Measurements from ENCODE around the gene ACP7. TPM values are rescaled to one million over a fixed set of nuclear protein-coding genes. Genes with fewer than 3 reads are reported as not detected.

ACP7 gene
- total RNA-seq, 1 donor from 2014 or later, result not detected

DNA sequence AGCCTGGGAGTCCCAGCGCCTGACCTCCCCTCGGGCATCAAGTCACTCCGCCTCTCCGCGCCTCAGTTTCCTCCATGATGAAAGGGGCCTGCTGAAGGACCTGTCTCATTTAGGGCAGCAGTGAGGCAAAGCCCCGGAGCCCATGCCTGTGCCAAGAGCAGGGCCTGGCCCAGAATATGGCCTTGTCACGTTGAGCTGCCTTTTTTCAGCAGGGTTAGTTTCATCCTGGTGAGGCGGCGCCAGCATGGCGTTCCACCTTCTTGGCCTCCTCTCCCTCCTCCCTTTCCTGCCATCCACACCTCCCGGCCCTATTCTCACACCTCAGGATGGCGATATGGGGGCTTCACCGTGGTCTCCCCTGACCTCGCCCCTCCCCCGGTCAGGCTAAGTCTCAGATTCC, 71.6 kb downstream of the ACP7 start:
- no peak for ATAC-seq
- no peak for DNase-seq (ENCODE audit: missing footprints)
- intact Hi-C loops (cut with DNase I), result no loop called here

- ATAC-seq, result no peak
- DNase-seq (ENCODE audit: missing footprints), result no peak
- intact Hi-C loops (cut with DNase I), result no loop called here
Observed at GRCh38 chr19:39156326-39157230, 72.4 kb downstream of the ACP7 start.

DNA sequence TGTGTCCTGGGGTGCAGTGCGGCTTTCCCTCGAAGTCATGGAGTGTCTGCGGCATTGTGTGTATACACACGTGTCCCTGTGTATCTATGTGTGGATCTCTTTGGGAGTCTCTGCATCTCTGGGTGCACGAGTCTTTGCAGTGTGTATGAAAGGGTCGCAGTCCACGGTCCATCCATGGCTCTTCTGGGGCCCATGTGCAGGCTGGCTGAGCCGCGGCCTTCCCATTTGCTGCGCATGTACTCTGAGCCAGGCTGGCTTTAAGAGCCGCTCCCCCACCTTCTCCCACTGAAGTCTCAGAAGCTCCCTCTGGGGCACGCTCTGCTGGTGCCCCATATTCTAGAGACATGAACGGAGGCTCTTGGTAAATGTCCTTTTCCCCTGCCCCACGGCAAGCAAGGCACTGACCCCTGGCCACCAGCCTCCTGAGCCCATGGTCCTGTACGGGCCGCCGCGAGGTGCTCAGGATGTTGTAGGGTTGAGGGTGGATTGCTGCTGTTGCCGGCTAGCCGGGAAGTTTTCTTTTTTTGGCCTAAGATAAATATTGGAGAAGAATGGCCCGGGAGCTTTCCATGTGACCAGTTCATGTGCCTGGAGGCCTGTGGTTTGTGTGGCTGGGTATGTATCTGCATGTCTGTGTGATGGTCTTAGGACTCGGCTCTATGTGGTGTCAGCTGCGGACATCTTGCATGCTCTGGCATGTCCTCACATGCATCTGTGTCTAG, 73.3 kb downstream of the ACP7 start:
- ATAC-seq (no peak), DNase-seq (ENCODE audit: missing footprints) (no peak)
- intact Hi-C loops (cut with DNase I), result no loop called here

GRCh38 chr19:39157997-39158389, 73.8 kb downstream of the ACP7 start:
- intact Hi-C loops (cut with DNase I), result no loop called here
- DNase-seq (ENCODE audit: missing footprints), result no peak

DNA sequence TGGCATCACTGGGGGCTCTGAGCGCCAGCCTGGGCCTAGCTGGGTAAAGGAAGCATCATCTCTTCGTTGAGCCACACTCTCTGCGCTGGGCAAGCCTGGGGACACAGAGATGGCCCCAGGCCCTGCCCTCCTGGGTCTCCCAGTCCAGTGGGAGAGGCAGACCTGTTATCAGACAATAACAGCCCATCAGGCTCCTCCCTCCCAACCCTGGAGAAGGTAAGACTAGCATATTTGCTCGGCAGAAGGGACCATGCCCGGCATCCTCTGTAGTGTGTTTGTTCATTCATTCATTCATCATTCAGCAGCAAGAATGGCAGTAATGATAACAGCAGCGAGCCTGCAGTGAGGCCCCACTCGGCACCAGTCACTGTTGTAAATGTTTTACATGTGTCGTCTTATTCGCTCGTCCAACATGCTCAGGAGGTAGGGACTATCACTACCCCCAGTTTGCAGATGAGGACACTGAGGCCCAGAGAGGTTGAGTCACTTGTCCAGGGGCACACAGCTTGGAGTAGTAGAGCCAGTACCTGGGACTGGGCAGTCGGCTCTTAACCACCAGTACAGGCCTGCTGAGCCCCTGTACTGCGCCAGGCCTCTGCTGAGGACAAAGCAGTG, 74.6 kb downstream of the ACP7 start:
- DNase-seq (ENCODE audit: missing footprints) (no peak), ATAC-seq (no peak)
- intact Hi-C loops (cut with DNase I), result no loop called here

More at GRCh38 chr19:39157997-39158389, 73.8 kb downstream of the ACP7 start:
- ATAC-seq, result no peak

DNA sequence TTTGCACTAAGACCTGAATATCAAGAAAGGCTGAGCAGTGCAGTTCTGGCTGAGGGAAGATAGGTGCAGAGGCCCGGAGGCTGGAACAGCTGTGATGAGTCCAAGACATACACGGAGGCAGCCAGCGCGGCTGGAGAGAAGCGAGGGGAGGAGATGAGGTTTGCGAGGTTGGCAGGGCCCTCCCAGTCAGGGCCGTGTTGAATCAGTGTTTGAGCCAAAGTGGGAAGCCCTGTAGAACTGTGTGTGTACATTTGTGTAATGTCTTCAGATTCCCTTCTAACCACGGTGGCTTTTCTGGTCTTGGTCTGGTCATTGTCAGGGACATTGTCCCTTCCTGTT, 76.3 kb downstream of the ACP7 start:
- intact Hi-C loops (cut with DNase I), result no loop called here
- DNase-seq (ENCODE audit: missing footprints) (no peak), ATAC-seq (peak; percentile 66)

Other genes starting within 250 kb of the ACP7 start
- 184 TPM for gene HNRNPL, start 234.4 kb upstream of the ACP7 start, total RNA-seq
- gene RINL, start 206.1 kb upstream of the ACP7 start, total RNA-seq, result 4.1 TPM
- 99.8 TPM for gene SIRT2, start 184.8 kb upstream of the ACP7 start, total RNA-seq
- 17.9 TPM for gene NFKBIB, start 184.4 kb upstream of the ACP7 start, total RNA-seq
- not detected for gene CCER2, start 172.2 kb upstream of the ACP7 start, total RNA-seq
- gene SARS2, start 153.6 kb upstream of the ACP7 start, total RNA-seq, result 16.0 TPM
- gene MRPS12, start 153.4 kb upstream of the ACP7 start, total RNA-seq, result 67.9 TPM
- gene FBXO17, start 108.6 kb upstream of the ACP7 start, total RNA-seq, result 2.3 TPM
- gene FBXO27, start 51.8 kb upstream of the ACP7 start, total RNA-seq, result 15.1 TPM
- 16.2 TPM for gene PAK4, start 41.4 kb downstream of the ACP7 start, total RNA-seq
- gene NCCRP1, start 112.6 kb downstream of the ACP7 start, total RNA-seq, result not detected
- not detected for gene SYCN, start 119.9 kb downstream of the ACP7 start, total RNA-seq
- gene IFNL3, start 160.6 kb downstream of the ACP7 start, total RNA-seq, result not detected
- gene IFNL4, start 164.5 kb downstream of the ACP7 start, total RNA-seq, result not detected
- not detected for gene IFNL2, start 184.0 kb downstream of the ACP7 start, total RNA-seq
- not detected for gene IFNL1, start 212.0 kb downstream of the ACP7 start, total RNA-seq
- gene LRFN1, start 236.5 kb downstream of the ACP7 start, total RNA-seq, result 0.41 TPM

Data from Right ventricle myocardium inferior (tissue), 1 donor.